NCI-H2227 treated with DMSO at 0.1 percent for 48 hours (cell line): ENCODE data around the gene COL13A1.

ENCODE experiments used
- DNase-seq: peaks from one replicate; lab custom pipeline; 2025; lab: John Stamatoyannopoulos, UW

COL13A1 gene

GRCh38 chr10:69845574-69846292, 44.0 kb downstream of the COL13A1 start:
- no peak for DNase-seq

- DNase-seq, result no peak
These were observed 44.7 kb downstream of the COL13A1 start for GRCh38 chr10:69846293-69846921.

- no peak for DNase-seq
These were observed 45.8 kb downstream of the COL13A1 start for GRCh38 chr10:69847458-69847857.

GRCh38 chr10:69847883-69848282, 46.2 kb downstream of the COL13A1 start:
- no peak for DNase-seq

- DNase-seq, result no peak
These were observed 46.7 kb downstream of the COL13A1 start for GRCh38 chr10:69848454-69848853.

- DNase-seq, result no peak
These were observed 48.1 kb downstream of the COL13A1 start for GRCh38 chr10:69849825-69850224.

GRCh38 chr10:69850440-69850839, 48.7 kb downstream of the COL13A1 start:
- no peak for DNase-seq

GRCh38 chr10:69851306-69851705, 49.6 kb downstream of the COL13A1 start:
- DNase-seq, result no peak

GRCh38 chr10:69853064-69853463, 51.4 kb downstream of the COL13A1 start:
- DNase-seq, result no peak

- no peak for DNase-seq
These were observed 53.0 kb downstream of the COL13A1 start for GRCh38 chr10:69854511-69855345.

- DNase-seq, result no peak
These were observed 53.8 kb downstream of the COL13A1 start for GRCh38 chr10:69855346-69856111.

- no peak for DNase-seq
These were observed 55.0 kb downstream of the COL13A1 start for GRCh38 chr10:69856601-69857166.

GRCh38 chr10:69858201-69858600, 56.5 kb downstream of the COL13A1 start:
- DNase-seq, result no peak

- no peak for DNase-seq
These were observed 58.6 kb downstream of the COL13A1 start for GRCh38 chr10:69860271-69860670.

- no peak for DNase-seq
These were observed 59.8 kb downstream of the COL13A1 start for GRCh38 chr10:69861251-69862240.

GRCh38 chr10:69862882-69863530, 61.3 kb downstream of the COL13A1 start:
- DNase-seq, result no peak

GRCh38 chr10:69863580-69863979, 61.9 kb downstream of the COL13A1 start:
- DNase-seq, result no peak

GRCh38 chr10:69864321-69864720, 62.6 kb downstream of the COL13A1 start:
- no peak for DNase-seq

- DNase-seq, result no peak
These were observed 63.7 kb downstream of the COL13A1 start for GRCh38 chr10:69865450-69865849.

- no peak for DNase-seq
These were observed 64.6 kb downstream of the COL13A1 start for GRCh38 chr10:69866246-69866687.
